Skeletal muscle satellite cell (primary cell): Measurements from ENCODE around the gene C22orf15.

Experiments used
- H3K27me3 ChIP-seq: 2 replicates; pipeline ENCODE4 v1.7.0; 2013; ENCODE audit warnings: low read length; ENCODE audit not compliant: control insufficient read depth, insufficient read depth
- H3K36me3 ChIP-seq: 2 replicates; pipeline ENCODE4 v1.7.0; 2013; ENCODE audit warnings: mild to moderate bottlenecking, control low read depth, low read length; ENCODE audit not compliant: insufficient read depth
- H3K4me1 ChIP-seq: 2 replicates; pipeline ENCODE4 v1.7.0; 2013; ENCODE audit warnings: low read length; ENCODE audit not compliant: control insufficient read depth, insufficient read depth
- H3K4me2 ChIP-seq: 2 replicates; pipeline ENCODE4 v1.7.0; 2013; ENCODE audit warnings: mild to moderate bottlenecking, low read length
- H3K4me3 ChIP-seq: 2 replicates; pipeline ENCODE4 v1.7.0; 2013; ENCODE audit warnings: low read length
- H3K9ac ChIP-seq: 2 replicates; pipeline ENCODE4 v1.7.0; 2013; ENCODE audit warnings: mild to moderate bottlenecking, low read depth, low read length, moderate library complexity
- H3K9me3 ChIP-seq: replicated peaks from 2 replicates; pipeline ENCODE4 v1.7.0; 2013; ENCODE audit warnings: mild to moderate bottlenecking, control low read depth, low read length

C22orf15 gene

DNA sequence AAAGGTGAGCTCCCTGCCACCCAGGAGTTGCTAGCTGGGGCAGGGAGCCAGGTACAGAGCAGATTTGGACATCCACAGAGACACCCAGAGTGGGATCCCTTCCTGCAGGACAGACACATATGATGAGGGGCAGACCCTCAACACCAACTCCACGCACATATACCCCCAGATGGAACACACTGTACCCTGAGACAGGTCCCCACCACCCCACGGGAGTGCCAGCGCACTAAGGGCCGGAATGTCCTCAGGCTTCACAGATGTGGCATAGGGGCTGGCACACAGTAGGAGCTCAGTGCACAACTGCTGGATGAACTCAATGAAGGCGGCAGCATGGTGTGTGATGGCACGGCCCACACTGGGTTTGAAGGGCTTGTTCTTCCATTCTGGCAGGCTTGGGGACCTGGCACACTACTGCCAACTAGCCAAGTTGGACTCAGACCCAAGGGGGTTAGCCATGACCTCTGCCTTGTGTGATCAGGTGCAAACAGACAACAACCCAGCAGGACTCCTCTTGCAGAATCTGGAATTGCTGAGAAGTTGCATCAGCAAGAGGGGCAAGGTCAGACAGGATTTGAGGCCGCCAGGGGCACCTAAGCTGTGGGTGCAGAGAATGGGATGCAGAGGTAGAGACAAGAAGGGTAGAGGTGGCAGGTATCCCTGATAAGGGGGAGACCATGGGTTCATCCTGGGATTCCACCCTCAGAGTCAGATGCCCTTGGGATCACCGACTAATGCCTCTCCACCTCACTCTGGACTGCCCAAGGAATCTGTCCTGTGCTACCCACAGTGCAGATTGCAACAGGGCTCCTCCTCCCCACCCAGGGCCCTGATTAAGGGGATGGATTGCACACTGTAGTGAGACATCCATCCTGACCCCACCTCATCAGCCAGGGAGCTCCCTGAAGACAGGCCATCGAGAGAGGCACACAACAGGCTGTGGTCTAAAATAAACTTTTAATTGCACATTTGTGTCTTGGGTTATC is 2.4 kb downstream of the C22orf15 start:
- H3K4me1 ChIP-seq = peaks cover 20% of the 10 kb centered on the region
- H3K9ac ChIP-seq = no peak overlapping the region
- H3K36me3 ChIP-seq = no peaks in the 10 kb centered on the region
- no peak overlapping the region for H3K4me3 ChIP-seq
- no peaks in the 10 kb centered on the region for H3K9me3 ChIP-seq
- H3K27me3 ChIP-seq = no peaks in the 10 kb centered on the region
- H3K4me2 ChIP-seq = no peak overlapping the region

DNA sequence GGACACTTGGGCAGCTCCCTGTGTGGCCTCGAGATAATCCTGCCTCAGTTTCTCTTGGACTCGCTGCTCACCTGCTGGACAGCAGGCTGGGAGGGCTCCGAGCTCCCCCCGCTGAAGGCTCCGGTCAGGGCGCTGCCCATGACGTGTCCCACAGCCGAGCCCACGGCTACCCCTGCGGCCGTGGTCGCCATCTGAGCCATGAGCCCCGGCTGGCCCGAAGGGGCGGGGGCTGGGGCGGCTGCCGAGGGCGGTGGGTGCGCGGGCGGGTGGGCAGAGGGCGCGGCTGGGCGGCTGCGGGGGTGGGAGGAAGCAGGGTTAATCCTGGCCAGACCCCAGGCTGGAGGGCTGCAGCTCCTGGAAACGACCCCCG is 4.5 kb downstream of the C22orf15 start:
- no peaks in the 10 kb centered on the region for H3K27me3 ChIP-seq
- peak overlapping the region; percentile 77 for H3K4me3 ChIP-seq
- no peaks in the 10 kb centered on the region for H3K9me3 ChIP-seq
- H3K9ac ChIP-seq = peak overlapping the region; percentile 84
- H3K4me1 ChIP-seq = peaks cover 21% of the 10 kb centered on the region
- H3K4me2 ChIP-seq = peak overlapping the region; percentile 95
- no peaks in the 10 kb centered on the region for H3K36me3 ChIP-seq

DNA sequence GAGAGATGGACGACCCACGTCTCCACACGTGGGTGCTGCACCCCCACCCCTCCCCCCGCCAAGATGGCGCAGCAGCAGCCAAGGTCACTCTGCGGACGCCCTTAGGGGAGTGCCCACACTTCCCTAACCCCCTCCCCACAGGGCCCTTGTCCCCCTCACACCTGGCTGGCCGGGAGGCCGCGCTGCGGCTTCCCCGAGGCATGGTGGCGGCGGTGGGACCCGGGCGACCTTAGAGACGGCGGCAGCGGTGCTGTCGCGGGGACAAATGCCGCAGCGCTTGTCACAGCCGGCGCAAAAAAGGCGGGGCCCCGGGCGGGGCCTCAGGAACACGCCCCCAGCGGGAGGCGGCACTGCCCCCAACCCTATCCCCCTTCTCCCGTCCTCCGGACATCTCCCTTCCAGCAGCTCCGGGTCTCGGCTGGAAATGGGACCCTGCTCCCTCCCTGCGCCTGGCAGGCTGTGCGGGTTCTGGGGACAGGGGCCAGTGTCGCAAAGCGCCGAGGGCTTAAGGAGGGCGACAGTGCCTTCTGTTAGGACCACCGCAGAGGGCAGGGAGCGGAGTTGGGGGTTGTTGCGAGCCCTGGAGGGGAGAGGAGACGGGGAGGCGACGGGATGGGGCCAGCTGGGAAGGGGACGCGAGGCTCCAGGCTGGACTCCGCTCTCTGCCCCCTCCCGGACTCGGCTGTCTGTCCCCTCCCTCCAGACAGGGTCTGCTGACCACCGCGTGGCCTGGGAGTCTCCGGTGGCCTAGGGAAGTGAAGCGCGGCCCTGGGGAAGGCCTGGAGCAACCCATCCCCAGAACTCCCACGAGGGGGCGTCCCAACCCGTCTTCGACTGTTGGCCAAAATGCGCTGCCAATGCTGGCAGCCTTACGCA is 5.1 kb downstream of the C22orf15 start, which contains the start of gene CHCHD10:
Gene CHCHD10 (minus strand): TSS at position 300 of the 876 bp plus-strand sequence. CDS start 98 bp downstream, at position 202.
- Histone ChIP-seq H3K27me3 (no peaks in the 10 kb centered on the region), H3K4me2 (peak within 1 kb of the TSS; percentile 95), H3K9ac (peak within 1 kb of the TSS; percentile 84), H3K4me1 (peaks cover 21% of the 10 kb centered on the region), H3K4me3 (peak within 1 kb of the TSS; percentile 77), H3K36me3 (no peaks in the 10 kb centered on the region), H3K9me3 (no peaks in the 10 kb centered on the region)

DNA sequence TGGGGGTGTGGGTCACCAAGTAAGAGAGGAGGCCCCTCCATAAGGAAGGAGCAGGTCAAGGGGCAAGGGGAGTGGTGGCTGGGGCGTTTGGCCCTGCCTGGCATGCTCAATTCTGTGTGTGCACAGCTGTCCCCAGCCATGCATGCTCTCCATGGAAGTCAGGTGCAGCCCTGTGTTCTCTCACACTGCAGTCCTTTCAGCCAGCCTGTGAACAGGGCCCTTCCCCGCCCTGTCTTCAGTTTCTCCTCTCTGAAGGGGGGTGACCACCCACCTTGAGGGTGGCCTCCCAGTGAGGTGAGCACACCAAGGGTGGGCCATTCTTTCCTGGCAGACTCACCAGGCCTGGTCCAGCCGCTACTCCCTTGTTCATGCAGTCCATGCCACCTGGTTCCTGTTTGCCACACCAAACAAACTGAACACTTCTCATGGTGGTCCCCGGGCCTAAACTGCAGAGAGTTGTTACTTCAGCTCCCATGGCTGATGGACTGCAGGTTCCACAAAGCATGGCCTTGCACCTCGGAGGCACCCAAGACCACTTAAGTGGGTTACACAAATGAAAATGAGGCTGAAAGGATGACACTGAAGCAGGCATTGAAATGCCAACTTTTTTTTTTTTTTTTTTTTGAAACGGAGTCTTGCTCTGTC is 6.7 kb downstream of the C22orf15 start:
- Histone ChIP-seq H3K4me2 (no peak overlapping the region), H3K36me3 (no peaks in the 10 kb centered on the region), H3K9me3 (no peaks in the 10 kb centered on the region), H3K9ac (no peak overlapping the region), H3K4me3 (no peak overlapping the region), H3K4me1 (peaks cover 29% of the 10 kb centered on the region), H3K27me3 (no peaks in the 10 kb centered on the region)

DNA sequence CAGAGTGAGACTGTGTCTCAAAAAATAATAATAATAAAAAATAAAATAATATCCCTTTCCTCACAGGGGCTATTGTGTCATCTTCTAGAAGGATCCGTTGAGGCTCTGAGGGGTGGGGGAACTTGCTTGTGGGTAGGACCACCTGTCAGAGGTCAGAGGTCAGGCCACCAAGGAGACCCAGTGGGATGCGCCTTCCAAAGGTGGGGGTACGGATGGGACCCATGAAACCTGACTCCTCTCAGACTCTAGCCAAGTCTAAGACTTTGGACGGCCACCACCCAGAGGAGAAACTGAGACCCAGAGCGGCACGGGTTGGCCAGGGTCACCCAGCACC is 9.5 kb downstream of the C22orf15 start:
- H3K9me3 ChIP-seq = no peaks in the 10 kb centered on the region
- peaks cover 26% of the 10 kb centered on the region for H3K4me1 ChIP-seq
- H3K9ac ChIP-seq = peak overlapping the region; percentile 74
- H3K27me3 ChIP-seq = no peaks in the 10 kb centered on the region
- no peaks in the 10 kb centered on the region for H3K36me3 ChIP-seq
- peak overlapping the region; percentile 99 for H3K4me2 ChIP-seq
- H3K4me3 ChIP-seq = peak overlapping the region; percentile 72

DNA sequence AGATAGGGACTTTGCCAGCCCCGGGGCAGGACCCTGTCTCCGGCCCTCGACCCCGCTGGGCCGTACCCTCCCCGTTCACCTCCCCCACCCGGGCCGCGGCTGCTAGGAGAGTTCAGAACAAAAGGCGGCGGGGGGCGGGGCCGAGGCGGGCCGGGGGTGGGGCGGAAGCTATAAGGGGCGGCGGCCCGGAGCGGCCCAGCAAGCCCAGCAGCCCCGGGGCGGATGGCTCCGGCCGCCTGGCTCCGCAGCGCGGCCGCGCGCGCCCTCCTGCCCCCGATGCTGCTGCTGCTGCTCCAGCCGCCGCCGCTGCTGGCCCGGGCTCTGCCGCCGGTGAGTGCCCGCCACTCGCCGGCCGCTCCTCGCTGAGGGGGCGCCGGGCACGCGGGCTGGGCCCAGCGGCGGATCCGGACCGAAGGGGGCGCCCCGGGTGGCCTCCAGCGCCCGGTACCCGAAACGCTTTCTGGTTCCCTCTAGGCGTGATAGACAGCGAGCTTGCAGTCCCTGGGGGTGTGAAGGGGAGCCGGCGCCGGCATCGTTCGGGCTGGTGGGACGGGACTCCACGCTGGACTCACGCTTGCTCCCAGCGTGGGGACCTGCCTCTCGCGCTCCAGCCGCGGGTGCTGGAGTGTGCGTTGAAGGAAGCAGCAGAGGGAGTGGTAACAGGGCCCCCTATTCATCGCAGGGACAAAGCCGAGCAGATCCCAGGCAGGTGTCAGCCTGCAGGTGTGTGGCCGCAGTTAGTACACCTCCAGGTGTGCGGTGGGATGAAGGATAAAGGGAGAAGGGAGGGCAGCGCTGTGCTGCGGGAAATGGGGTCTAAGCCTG is 10.1 kb downstream of the C22orf15 start, which contains the start of gene MMP11:
Gene MMP11 (plus strand): TSS at position 201 of the 825 bp plus-strand sequence. CDS start 22 bp downstream, at position 223.
- Histone ChIP-seq H3K4me3 (peak within 1 kb of the TSS; percentile 72), H3K9me3 (no peaks in the 10 kb centered on the region), H3K4me1 (peaks cover 26% of the 10 kb centered on the region), H3K36me3 (no peaks in the 10 kb centered on the region), H3K9ac (peak within 1 kb of the TSS; percentile 74), H3K27me3 (no peaks in the 10 kb centered on the region), H3K4me2 (peak within 1 kb of the TSS; percentile 99)

DNA sequence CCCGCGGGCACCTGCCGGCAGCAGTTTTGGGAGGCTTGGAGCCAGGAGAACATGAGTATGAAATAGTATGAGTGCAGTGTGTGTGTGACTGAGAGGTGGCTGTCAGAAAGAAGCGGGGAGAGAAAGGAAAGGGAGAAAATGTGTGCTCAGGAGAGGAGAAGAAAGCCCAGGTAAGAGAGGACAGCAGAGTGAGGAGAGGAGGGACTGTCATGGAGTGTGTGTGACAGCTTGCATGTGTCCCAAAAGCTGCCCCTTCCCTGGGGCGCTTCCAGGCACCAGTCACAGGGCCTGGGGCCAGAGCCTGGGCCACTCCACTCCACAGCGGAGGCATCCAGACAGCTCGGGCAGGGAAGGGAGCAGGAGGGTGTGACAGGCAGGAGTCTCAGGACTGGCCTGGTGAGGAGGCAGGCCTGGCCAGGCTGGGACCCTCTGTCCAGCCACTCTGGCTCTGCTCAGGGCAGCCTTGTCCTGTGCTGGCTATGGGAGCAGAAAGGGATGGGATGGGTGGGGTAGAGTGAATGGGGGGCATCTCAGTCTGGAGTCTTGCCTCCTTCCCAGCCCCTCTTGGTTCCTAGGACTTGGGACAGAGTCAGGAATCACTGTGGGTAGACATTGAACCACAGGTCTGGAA is 10.8 kb downstream of the C22orf15 start:
- H3K36me3 ChIP-seq = no peaks in the 10 kb centered on the region
- H3K9me3 ChIP-seq = no peaks in the 10 kb centered on the region
- peak overlapping the region; percentile 99 for H3K4me2 ChIP-seq
- peak overlapping the region; percentile 74 for H3K9ac ChIP-seq
- H3K4me1 ChIP-seq = peaks cover 20% of the 10 kb centered on the region
- peak overlapping the region; percentile 72 for H3K4me3 ChIP-seq
- no peaks in the 10 kb centered on the region for H3K27me3 ChIP-seq

DNA sequence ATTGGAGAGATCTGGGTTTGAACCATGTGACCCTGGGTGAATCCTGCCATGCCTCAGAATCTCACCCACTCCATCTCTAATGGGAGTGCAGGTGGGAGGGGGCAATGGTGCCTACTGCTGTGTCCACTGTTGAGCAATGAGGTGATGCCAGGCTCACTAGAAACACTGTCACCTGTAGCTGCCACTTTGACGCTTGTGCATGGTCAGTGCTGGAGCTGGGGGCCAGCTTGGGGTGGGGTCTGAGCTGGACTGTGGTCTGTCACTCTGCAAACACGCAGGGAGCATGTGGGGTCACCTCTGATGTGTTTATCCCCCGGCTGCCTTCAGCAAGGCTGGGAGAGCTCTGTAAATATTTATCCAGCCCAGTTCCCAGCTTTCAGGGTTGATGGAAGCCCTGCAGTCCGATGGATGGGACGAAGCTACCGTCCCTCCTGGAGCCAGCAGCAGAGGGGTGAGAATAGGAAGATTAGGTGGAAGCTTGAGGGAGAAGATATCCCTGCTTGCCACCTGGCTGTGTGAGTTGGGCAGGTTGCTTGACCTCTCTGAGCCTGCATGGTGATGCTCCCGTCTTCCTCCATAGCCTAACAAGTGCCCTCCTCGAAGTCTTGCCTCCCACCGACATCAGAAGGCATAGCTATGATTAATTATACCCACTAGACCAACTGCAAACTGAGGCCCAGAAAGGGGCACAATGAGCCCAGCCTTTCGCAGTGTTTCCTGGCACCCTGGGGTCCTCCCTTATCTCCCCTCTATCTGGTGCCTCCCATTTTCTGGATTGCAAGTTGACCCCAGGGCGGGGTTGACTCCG is 11.5 kb downstream of the C22orf15 start:
- Histone ChIP-seq H3K27me3 (no peaks in the 10 kb centered on the region), H3K4me1 (peaks cover 19% of the 10 kb centered on the region), H3K4me3 (no peak overlapping the region), H3K9ac (no peak overlapping the region), H3K36me3 (no peaks in the 10 kb centered on the region), H3K4me2 (no peak overlapping the region), H3K9me3 (no peaks in the 10 kb centered on the region)

DNA sequence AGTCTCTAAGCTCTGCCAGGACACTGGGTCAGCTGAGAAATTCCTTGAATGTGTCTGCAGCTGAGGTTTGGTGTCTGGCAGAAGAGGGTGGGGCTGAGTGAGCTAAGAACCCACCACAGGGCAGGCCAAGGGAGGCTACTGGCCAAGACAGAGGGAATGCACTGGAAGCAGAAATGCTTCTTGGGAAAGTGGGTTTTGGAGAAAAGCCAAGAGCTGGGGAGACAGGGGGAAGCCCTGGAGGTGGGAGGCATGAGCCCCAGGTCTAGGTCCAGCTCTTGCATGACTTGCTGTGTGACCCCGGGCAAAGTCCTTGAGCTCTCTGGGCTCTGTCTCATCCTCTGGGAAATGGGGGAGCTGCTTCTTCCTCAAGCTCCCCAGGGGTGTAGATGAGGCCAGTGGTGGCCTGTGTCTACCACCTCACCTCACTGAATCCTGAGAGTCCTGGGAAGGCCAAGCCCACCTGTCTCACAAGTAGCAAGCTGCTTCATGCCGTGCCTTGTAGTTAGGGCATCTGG is 12.2 kb downstream of the C22orf15 start:
- H3K27me3 ChIP-seq = no peaks in the 10 kb centered on the region
- no peak overlapping the region for H3K9ac ChIP-seq
- H3K36me3 ChIP-seq = no peaks in the 10 kb centered on the region
- H3K9me3 ChIP-seq = no peaks in the 10 kb centered on the region
- H3K4me3 ChIP-seq = no peak overlapping the region
- H3K4me2 ChIP-seq = no peak overlapping the region
- H3K4me1 ChIP-seq = peaks cover 19% of the 10 kb centered on the region
